Fibroblast of the aortic adventitia (primary cell): Measurements from ENCODE around the gene ZMIZ1. TPM values are rescaled to one million over a fixed set of nuclear protein-coding genes. Genes with fewer than 3 reads are reported as not detected.

Experiments used
- DNase-seq: peaks from one replicate; pipeline ENCODE4 v3.0.0-alpha.2; 2010; ENCODE audit warnings: low read depth
- H3K4me3 ChIP-seq: 2 replicates; pipeline ENCODE4 v1.5.1; 2011; ENCODE audit warnings: low read depth, mild to moderate bottlenecking, control low read depth, low read length, moderate library complexity
- CTCF ChIP-seq: IDR thresholded peaks from 2 replicates; pipeline ENCODE4 v1.5.1; 2011; ENCODE audit warnings: mild to moderate bottlenecking, low read length, control low read depth, inconsistent platforms; ENCODE audit not compliant: insufficient read depth
- total RNA-seq: library from RNA; depleted of rRNA; stranded (reverse); fragments of >200 nt; gene quantifications from 2 replicates; pipeline ENCODE4 v1.2.3, GENCODE V29; 2012; ENCODE audit warnings: low replicate concordance

Gene ZMIZ1
- total RNA-seq, 1 donor: 28.1 TPM

- no peak overlapping the region for H3K4me3 ChIP-seq
- TF ChIP-seq CTCF: peak; percentile 13
- peak; percentile 83 for DNase-seq
These were observed 91.0 kb downstream of the ZMIZ1 start for GRCh38 chr10:79159785-79160184.

- DNase-seq: no peak
- H3K4me3 ChIP-seq: no peak overlapping the region
These were observed 91.4 kb downstream of the ZMIZ1 start for GRCh38 chr10:79160191-79160590.

GRCh38 chr10:79161557-79161956, 92.8 kb downstream of the ZMIZ1 start:
- DNase-seq: no peak
- TF ChIP-seq CTCF: no peak
- no peak overlapping the region for H3K4me3 ChIP-seq

More at GRCh38 chr10:79160191-79160590, 91.4 kb downstream of the ZMIZ1 start:
- no peak for TF ChIP-seq CTCF

GRCh38 chr10:79162022-79162421, 93.3 kb downstream of the ZMIZ1 start:
- no peak overlapping the region for H3K4me3 ChIP-seq
- TF ChIP-seq CTCF: no peak
- no peak for DNase-seq

- no peak for TF ChIP-seq CTCF
- H3K4me3 ChIP-seq: no peak overlapping the region
- peak; percentile 41 for DNase-seq
These were observed 94.3 kb downstream of the ZMIZ1 start for GRCh38 chr10:79162861-79163665.

GRCh38 chr10:79163666-79163975, 94.9 kb downstream of the ZMIZ1 start:
- no peak for DNase-seq
- no peak overlapping the region for H3K4me3 ChIP-seq
- no peak for TF ChIP-seq CTCF

- no peak for TF ChIP-seq CTCF
- DNase-seq: no peak
These were observed 95.3 kb downstream of the ZMIZ1 start for GRCh38 chr10:79164075-79164474.

More at GRCh38 chr10:79164075-79164474, 95.3 kb downstream of the ZMIZ1 start:
- no peak overlapping the region for H3K4me3 ChIP-seq
